HG03342 (cell line): ENCODE data around the gene MIB1.
A peak's percentile ranks its signal among the peaks of the same experiment; 100 is the strongest.
"Not testable (repeated sequence)": the region's sequence is repeated elsewhere in the genome, so short reads cannot be mapped to it uniquely, and the experiment has no call there.

Source experiments
- ATAC-seq: cut with Tn5 transposase; IDR thresholded peaks from one replicate; pipeline ENCODE4 v1.9.1; 2021; ENCODE audit warnings: mild to moderate bottlenecking, moderate library complexity; ENCODE audit not compliant: unreplicated experiment

The MIB1 gene

DNA sequence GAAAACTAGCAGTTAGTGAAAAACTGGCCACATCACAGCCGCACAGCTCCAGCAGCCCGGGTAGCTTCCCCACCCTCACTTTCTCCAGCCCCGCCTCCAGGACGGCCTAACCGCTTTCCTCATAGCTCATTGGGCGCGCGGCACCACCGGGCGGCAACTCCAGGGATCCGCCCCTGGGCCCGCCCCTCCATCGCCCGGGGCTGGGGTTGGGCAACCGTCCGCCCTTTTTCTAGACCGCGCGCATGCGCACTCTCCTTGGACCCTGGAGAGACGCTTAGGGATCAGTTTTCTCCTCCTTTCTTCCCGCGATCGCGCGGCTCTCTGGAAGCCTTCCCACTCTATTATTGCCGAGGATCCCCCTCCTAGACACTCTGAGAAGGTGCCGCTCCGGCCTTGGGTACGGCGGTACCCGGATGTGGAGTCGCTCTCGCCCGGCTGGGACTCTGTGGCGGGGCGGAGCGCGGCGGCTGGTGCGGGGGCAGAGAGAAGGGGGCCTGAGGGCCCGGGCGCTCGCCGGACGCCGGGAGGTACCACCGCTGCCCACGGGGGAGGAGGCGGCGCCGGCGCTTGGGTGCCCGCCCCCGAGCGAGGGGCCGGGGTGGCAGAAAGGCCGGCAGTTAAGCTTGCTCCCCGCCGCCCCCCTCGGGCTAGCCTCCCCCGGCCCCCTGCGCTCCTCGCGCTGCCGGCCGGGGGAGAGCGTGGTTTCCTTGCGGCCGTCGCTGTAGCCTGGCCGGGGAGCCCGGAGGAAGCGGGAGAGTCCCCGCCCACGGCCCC is at the start of gene MIB1:
TSS of gene MIB1 (plus strand) at position 255 of the 774 bp plus-strand sequence. CDS start 792 bp downstream, outside the sequence.
- ATAC-seq = peak; percentile 96

DNA sequence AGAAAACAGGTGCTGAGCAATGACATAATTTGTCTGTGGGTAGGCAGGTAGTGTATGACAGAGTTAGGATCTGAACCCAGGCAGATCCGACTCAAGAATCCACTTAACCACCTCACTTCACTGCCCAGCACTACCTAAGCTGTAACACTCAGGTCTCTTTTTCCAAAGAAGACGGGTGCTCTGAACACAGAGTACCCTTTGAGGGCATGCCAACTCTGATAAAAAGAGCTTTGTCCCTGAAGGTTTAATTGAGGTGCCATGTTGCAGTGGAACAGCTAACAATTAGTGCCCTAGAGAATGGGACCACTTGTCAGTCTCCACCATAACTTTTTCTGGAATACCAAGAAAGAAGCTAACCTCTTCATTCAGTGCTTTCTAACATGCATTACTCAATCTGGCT is 47.3 kb upstream of the MIB1 start:
- no peak for ATAC-seq

DNA sequence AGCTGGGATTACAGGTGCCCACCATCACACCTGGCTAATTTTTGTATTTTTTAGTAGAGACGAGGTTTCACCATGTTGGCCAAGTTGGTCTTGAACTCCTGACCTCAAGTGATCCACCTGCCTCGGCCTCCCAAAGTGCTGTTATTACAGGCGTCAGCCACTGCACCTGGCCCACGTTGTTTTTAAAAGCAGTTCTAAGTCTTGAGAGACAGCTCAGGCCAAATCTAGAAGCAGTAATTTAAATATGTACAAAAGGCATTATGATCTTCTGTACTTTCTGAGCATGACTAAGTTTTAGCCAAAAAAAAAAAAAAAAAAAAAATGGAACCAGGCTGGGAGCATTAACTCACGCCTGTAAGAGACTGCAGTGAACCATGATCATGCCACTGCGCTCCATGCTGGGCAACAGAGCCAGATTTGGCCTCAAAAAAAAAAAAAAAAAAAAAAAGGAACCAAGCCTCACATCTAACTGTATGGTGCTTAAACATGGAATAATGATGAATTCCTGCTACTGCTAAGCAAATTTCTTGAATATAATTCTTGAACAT is 40.0 kb upstream of the MIB1 start:
- ATAC-seq = no peak

DNA sequence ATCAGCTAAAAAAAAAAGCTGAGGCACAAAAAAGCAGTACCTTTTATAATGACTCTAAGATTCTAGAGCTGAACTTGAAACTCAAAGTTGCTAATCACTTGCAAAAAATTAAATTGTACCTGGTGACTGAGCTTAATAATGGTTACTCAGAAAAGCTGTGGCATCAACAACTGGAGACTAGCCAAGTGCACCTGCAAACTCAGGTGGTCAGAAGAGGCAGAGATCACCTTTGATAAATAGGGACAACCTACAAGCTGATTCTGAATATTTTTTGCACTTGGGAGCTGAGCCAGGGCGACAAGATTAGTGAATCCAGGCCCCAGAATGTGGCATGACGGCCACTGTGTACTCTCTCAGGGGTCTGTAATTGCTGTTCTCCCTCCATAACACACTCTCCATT is 39.0 kb upstream of the MIB1 start:
- no peak for ATAC-seq

DNA sequence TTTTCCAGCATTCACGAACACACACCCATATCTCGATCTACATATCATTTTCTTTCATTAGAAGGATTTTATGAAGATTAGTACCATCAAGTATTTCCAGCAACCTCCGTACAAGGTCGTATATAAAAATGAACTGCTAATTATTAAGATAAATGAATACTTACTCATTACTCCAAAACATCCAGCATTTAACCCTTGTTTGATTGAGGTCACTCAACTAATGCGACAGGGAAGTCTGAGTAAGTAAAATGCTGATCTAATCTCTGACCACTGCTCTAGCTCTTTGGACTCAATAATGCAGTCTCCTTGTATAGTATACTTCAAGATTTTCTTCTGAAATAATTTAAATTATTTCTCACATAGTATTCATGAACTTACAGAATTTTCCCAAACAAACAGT is 38.0 kb upstream of the MIB1 start:
- ATAC-seq = no peak

DNA sequence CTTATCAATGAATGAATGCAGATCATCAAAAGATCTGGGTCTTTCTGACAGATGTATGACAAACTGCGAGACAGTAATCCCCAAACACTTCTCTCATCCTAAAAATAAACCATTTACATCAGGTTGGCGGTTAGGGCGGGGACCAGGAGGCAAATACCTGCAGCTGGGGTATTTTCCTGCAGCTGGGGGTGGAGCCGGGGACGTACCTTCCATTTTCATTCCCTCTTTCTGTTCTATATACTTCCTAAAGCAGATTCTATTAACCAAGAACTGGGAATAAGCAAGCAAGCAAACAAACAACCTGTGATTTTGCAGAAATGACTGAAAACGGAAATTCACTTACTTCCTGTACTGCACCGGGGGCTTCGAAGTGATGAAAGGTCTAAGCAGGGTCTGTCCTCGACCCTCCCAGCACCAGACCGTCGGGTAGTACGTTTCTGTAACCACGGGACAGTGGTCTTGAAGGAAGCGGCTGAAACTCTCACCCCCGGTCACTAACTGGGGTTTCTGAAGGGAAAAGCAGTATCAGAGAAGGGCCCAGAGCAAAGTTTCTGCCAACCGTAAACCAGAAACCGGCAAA is 37.3 kb upstream of the MIB1 start:
- no peak for ATAC-seq

DNA sequence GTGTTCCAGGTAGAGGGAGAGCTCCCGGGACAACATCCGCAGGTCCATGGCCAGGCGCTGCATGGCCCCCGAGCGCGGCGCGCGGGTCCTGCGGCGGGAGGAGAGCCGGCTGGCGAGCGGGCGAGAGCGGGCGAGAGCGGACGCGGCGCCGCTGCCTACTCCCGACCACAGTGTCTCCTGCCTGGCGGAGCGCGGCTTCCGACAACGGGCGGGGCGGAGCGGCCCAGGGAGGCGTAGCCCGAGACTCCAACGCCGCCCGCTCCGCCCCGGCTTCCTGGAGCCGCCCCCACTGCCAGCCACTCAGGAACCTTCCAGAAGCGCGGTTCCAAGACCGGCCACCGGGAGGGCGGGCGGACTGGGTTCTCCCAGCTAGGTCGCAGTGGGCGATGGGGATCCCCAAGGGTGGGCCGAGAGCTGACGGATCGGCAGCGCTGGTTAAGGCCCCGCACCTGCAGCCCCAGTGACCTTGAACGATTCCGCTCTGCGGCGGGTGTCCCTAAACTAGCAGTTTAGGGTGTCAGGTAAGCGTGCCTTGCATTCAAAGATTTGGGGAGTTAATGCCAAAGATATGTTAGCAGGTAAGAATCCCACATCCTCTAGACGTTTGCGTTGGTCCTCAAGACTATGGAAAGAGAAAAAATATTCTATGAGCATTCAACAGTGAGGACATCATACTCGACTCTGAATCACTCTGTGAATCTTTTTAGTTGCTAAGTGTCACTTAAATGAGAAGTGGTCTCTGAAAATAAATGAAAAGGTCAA is 35.8 kb upstream of the MIB1 start, which contains the start of gene ABHD3:
TSS of gene ABHD3 (minus strand) at position 172 of the 762 bp plus-strand sequence. CDS start at position 63, 109 bp downstream.
- peak; percentile 93 for ATAC-seq

DNA sequence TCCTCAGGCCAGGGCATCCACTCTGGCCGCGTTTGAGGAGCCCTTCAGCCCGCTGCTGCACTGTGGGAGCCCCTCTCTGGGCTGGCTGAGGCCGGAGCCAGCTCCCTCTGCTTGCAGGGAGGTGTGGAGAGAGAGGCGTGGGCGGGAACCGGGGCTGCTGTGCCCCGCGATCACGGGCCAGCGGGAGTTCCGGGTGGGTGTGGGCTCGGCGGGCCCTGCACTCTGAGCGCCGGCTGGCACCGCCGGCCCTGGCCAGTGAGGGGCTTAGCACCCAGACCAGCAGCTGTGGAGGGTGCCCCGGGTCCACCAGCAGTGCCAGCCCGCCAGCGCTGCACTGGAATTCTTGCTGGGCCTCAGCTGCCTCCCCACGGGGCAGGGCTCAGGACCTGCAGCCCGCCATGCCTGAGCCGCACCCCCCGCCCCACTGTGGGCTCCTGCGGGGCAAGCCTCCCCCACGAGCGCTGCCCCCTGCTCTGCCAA is 34.2 kb upstream of the MIB1 start:
- no peak for ATAC-seq

DNA sequence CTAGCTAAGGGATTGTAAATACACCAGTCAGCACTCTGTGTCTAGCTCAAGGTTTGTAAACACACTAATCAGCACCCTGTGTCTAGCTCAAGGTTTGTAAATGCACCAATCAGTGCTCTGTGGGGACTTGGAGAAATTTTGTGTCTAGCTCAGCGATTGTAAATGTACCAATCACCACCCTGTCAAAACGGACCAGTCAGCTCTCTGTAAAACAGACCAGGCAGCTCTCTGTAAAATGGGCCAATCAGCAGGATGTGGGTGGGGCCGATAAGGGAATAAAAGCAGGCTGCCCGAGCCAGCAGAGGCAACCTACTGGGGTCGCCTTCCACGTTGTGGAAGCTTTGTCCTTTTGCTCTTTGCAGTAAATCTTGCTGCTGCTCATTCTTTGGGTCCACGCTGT is 33.5 kb upstream of the MIB1 start:
- not testable (repeated sequence) for ATAC-seq

DNA sequence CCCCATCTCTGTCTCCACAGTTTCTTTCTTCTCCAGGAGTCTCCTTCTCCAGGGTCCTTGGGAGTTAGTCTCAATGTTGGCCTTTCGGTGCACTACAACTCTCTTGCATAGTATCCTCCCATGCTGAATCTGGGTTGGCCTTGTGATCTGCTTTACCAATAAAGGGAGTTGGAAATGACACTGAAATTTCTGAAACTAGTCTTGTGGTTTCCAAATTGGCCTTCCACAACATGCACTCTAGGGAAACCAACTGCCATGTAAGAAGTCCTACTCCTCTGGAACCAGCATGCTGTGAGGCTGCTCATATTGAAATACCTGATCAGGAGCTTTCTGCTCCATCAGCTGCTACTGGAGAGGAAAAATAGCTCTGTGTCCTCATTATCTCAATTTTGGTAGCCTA is 26.1 kb upstream of the MIB1 start:
- no peak for ATAC-seq

DNA sequence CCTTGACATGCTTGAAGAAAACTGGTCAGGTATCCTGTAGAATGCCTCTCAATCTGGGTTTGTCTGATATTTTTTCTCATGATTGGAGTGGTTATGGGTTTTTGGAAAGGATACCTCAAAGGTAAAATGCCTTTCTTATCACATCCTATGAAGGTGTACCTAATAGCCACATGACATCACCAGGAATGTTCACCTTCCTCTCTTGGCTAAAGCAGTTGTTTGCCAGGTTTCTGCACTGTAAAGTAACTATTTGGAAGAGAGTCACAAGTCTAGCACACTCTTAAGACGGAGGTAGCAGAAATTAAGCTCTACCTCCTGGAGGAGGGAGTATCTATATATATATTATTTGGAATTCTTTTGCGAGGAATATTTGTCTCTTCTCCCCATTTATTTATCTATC is 17.9 kb upstream of the MIB1 start:
- ATAC-seq = no peak

DNA sequence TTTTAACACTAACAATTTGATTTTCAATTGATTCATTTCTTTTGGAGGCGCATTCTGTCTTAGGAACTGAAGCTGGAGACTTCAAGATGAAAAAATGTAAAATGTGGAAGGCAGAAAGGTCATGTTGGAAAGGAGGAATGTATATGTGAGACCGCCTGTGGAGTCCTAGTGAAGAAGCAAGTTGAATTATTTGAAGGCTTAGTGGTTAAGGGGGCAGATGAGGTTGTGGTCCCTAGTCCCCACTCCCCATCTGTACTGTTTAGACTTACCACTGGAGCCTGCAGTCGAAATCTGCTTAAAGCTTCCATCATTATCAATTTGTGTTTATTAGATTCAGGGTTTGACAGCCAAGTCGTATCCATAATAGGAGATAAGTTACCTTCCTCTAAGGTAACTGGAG is 15.4 kb upstream of the MIB1 start:
- ATAC-seq = no peak

DNA sequence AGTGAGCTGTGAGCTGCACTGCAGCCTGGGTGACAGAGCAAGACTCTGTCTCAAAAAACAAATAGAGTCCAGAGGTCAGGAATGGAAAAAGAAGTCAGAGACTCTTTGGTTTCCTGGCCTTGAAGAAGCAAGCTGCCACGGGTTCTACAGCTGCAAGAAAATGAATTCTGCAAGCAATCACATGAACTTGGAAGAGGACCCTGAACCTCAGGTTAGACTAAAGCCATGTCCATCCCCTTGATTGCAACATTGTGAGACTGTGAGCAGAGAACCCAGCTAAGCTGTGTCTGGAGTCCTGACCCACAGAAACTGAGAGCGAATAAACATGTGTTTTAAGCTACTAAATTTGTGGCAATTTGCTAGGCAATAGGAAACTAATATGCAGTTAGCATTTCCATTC is 12.9 kb upstream of the MIB1 start:
- ATAC-seq = no peak

DNA sequence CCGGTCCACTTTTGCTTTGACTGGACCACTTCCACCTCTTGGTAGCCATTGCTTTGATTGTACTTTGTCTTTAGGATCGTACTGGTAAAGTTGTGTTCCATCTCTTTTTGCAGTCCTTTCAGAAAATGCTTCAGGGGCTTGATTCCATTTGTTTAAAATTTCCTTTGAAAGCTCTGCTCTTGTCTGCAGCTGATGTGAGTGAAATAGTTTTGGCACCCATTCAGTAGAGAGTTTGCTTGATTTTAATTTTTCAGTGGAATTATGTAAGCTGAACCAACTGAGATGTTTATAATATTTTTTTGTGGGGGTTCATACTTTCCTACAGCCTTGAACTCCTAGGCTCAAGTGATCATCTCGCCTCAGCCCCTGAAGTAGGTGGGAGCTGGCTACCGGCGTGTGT is 7.6 kb upstream of the MIB1 start:
- ATAC-seq = no peak

DNA sequence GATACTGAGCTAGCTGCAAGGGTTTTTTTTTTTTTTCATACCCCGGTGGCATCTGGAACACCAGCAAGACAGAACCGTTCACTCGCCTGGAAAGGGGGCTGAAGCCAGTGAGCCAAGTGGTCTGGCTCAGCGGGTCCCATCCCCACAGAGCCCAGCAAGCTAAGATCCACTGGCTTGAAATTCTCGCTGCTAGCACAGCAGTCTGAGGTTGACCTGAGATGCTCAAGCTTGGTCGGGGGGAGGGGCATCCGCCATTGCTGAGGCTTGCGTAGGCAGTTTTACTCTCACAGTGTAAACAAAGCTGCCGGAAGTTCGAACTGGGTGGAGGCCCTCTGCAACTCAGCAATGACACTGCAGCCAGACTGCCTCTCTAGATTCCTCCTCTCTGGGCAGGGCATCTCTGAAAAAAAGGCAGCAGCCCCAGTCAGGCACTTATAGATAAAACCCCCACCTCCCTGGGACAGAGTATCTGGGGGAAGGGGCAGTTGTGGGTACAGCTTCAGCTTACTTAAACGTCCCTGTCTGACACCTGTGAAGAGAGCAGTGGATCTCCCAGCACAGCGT is 5.1 kb upstream of the MIB1 start:
- no peak for ATAC-seq

DNA sequence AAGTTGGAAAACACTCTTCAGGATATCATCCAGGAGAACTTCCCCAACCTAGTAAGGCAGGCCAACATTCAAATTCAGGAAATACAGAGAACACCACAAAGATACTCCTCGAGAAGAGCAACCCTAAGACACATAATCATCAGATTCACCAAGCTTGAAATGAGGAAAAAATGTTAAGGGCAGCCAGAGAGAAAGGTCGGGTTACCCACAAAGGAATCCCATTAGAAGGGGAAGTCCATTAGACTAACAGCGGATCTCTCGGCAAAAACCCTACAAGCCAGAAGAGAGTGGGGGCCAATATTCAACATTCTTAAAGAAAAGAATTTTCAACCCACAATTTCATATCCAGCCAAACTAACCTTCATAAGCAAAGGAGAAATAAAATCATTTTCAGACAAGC is 3.7 kb upstream of the MIB1 start:
- not testable (repeated sequence) for ATAC-seq

DNA sequence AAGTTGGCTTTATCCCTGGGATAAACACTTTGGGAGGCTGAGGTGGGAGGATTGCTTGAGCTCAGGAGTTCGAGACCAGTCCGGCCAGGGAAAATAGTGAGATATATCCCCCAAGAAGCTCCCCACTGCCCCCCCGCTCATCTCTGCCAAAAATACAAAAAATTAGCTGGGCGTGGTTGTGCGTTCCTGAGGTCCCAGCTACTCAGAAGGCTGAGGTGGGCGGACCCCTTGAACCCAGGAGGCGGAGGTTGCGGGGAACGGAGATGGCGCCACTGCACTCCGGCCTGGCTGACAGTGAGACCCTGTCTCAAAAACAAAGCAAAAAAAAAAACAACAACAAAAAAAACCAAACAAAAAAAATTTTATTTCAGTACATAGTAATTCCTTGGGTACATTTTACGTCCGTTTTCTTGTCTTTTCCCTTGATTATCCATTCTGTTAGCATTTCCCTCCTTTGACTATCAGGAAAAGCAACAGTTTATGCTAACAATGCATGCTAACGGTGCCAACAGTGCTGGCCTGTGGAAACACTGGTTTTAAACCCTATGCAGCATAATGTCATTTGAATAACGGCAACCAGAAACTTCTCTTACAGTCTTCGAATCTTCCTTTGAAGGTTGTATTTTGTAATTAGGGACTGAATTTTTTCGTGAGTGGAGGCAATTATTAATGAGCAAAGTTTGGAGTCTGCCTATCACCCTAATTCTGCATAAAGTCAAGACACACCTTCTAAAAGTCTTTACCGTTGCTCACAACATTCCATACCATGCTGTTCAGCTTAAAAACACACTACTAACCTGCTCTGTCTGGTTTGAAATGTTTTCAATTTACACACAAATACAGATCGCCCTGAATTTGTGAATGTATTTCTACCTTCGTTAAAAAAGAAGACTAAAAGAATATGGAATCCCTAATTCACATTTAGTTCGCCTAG is 721 bp upstream of the MIB1 start:
- ATAC-seq = peak; percentile 4

DNA sequence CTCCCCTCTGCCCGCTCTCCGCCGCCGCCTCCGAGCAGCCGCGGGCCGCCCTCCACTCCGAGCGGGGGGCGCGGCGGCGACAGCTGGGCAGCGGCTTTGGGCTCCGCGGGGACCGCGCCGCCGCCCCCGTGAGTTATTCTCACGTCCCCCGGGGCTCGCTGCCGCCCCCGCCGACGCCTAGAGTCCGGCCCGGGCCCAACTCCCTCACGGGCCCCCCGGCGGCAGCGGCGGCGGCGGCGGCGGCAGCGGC is 645 bp downstream of the MIB1 start:
- no peak for ATAC-seq

DNA sequence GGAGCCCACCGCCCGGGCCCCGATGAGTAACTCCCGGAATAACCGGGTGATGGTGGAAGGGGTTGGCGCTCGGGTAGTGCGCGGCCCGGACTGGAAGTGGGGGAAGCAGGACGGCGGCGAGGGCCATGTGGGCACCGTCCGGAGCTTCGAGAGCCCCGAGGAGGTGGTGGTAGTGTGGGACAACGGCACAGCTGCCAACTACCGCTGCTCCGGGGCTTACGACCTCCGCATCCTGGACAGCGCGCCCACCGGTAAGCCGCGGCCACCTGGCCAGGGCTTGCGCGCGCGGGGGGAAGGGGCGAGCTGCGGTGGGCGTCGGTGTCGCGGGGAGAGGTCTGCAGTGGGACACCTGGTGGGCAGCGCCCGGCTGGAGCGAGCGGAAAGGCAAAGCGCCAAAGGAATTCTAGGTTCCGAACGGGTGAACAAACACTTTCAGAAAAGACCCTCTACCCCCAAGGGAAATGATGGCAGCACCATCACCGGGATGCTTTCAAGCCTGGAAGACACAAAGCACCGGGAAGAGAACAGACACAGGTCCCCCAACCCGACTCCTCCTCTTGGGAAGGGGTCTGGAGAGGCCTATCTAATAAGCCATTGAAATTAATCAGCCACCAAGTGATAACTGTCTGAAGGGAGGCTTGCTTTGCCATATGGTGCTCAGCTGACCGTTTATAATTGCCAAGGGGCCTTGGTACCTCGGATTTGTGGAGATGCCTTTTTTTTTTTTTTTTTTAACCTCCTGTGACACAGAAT is 1.1 kb downstream of the MIB1 start:
- ATAC-seq = no peak

DNA sequence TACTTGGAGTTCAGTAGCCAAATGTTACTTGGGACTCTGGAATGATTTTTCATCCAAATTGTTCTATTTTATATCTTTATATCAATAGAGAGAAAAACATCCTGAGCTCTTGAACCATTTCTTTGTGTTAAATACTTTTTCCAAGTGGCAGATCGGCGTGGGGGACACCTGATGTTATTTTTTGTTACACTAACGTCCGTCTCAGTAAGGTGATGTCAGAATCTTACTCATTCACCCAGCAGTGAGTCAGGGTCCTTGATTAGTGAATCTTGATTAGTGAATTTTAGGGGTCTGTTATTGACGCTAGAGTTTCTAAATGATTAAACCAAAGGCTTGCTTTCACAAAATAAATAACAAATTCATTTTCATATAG is 1.7 kb downstream of the MIB1 start:
- no peak for ATAC-seq
